ENCODE results near the gene MYO15A.

MYO15A gene

GRCh38 chr17:18156976-18157280 lies 48.4 kb downstream of the MYO15A start:
- H3K9me3 ChIP-seq (ENCODE audit: control insufficient read depth, low read length) = no peaks in the 10 kb centered on the region
- no peak overlapping the region for H3K4me3 ChIP-seq (ENCODE audit: low read length)
- H3K4me1 ChIP-seq (ENCODE audit: control insufficient read depth, insufficient read depth, low read length) = peaks cover 13% of the 10 kb centered on the region
- no peak overlapping the region for H3K9ac ChIP-seq (ENCODE audit: low read length)
- H3K27me3 ChIP-seq (ENCODE audit: control insufficient read depth, insufficient read depth, low read length) = no peaks in the 10 kb centered on the region
- H3K36me3 ChIP-seq (ENCODE audit: control insufficient read depth, insufficient read depth, low read length) = no peaks in the 10 kb centered on the region

GRCh38 chr17:18157354-18157985 lies 48.9 kb downstream of the MYO15A start:
- H3K4me1 ChIP-seq (ENCODE audit: control insufficient read depth, insufficient read depth, low read length) = peaks cover 13% of the 10 kb centered on the region
- H3K4me3 ChIP-seq (ENCODE audit: low read length) = no peak overlapping the region
- no peaks in the 10 kb centered on the region for H3K9me3 ChIP-seq (ENCODE audit: control insufficient read depth, low read length)
- no peaks in the 10 kb centered on the region for H3K27me3 ChIP-seq (ENCODE audit: control insufficient read depth, insufficient read depth, low read length)
- H3K36me3 ChIP-seq (ENCODE audit: control insufficient read depth, insufficient read depth, low read length) = no peaks in the 10 kb centered on the region
- no peak overlapping the region for H3K9ac ChIP-seq (ENCODE audit: low read length)

GRCh38 chr17:18158022-18158600 lies 49.6 kb downstream of the MYO15A start:
- Histone ChIP-seq H3K4me1 (ENCODE audit: control insufficient read depth, insufficient read depth, low read length) (peaks cover 13% of the 10 kb centered on the region), H3K27me3 (ENCODE audit: control insufficient read depth, insufficient read depth, low read length) (no peaks in the 10 kb centered on the region), H3K9me3 (ENCODE audit: control insufficient read depth, low read length) (no peaks in the 10 kb centered on the region), H3K9ac (ENCODE audit: low read length) (peak overlapping the region; percentile 26), H3K4me3 (ENCODE audit: low read length) (no peak overlapping the region), H3K36me3 (ENCODE audit: control insufficient read depth, insufficient read depth, low read length) (no peaks in the 10 kb centered on the region)

- Histone ChIP-seq H3K36me3 (ENCODE audit: control insufficient read depth, insufficient read depth, low read length) (no peaks in the 10 kb centered on the region), H3K9me3 (ENCODE audit: control insufficient read depth, low read length) (no peaks in the 10 kb centered on the region), H3K9ac (ENCODE audit: low read length) (no peak overlapping the region), H3K27me3 (ENCODE audit: control insufficient read depth, insufficient read depth, low read length) (no peaks in the 10 kb centered on the region), H3K4me1 (ENCODE audit: control insufficient read depth, insufficient read depth, low read length) (peaks cover 8% of the 10 kb centered on the region), H3K4me3 (ENCODE audit: low read length) (no peak overlapping the region)
These were observed 51.1 kb downstream of the MYO15A start for GRCh38 chr17:18159551-18160120.

- no peaks in the 10 kb centered on the region for H3K27me3 ChIP-seq (ENCODE audit: control insufficient read depth, insufficient read depth, low read length)
- H3K4me3 ChIP-seq (ENCODE audit: low read length) = no peak overlapping the region
- no peaks in the 10 kb centered on the region for H3K9me3 ChIP-seq (ENCODE audit: control insufficient read depth, low read length)
- H3K9ac ChIP-seq (ENCODE audit: low read length) = no peak overlapping the region
- H3K36me3 ChIP-seq (ENCODE audit: control insufficient read depth, insufficient read depth, low read length) = no peaks in the 10 kb centered on the region
- H3K4me1 ChIP-seq (ENCODE audit: control insufficient read depth, insufficient read depth, low read length) = peaks cover 8% of the 10 kb centered on the region
These were observed 51.7 kb downstream of the MYO15A start for GRCh38 chr17:18160128-18160856.

GRCh38 chr17:18161207-18162145 lies 52.9 kb downstream of the MYO15A start:
- Histone ChIP-seq H3K9ac (ENCODE audit: low read length) (no peak overlapping the region), H3K4me1 (ENCODE audit: control insufficient read depth, insufficient read depth, low read length) (peaks cover 8% of the 10 kb centered on the region), H3K9me3 (ENCODE audit: control insufficient read depth, low read length) (no peaks in the 10 kb centered on the region), H3K4me3 (ENCODE audit: low read length) (no peak overlapping the region), H3K36me3 (ENCODE audit: control insufficient read depth, insufficient read depth, low read length) (no peaks in the 10 kb centered on the region), H3K27me3 (ENCODE audit: control insufficient read depth, insufficient read depth, low read length) (no peaks in the 10 kb centered on the region)

- no peaks in the 10 kb centered on the region for H3K9me3 ChIP-seq (ENCODE audit: control insufficient read depth, low read length)
- H3K4me1 ChIP-seq (ENCODE audit: control insufficient read depth, insufficient read depth, low read length) = peaks cover 5% of the 10 kb centered on the region
- no peaks in the 10 kb centered on the region for H3K36me3 ChIP-seq (ENCODE audit: control insufficient read depth, insufficient read depth, low read length)
- no peaks in the 10 kb centered on the region for H3K27me3 ChIP-seq (ENCODE audit: control insufficient read depth, insufficient read depth, low read length)
- no peak overlapping the region for H3K9ac ChIP-seq (ENCODE audit: low read length)
- H3K4me3 ChIP-seq (ENCODE audit: low read length) = no peak overlapping the region
These were observed 55.0 kb downstream of the MYO15A start for GRCh38 chr17:18163547-18163946.

- H3K4me3 ChIP-seq (ENCODE audit: low read length) = no peak overlapping the region
- no peaks in the 10 kb centered on the region for H3K36me3 ChIP-seq (ENCODE audit: control insufficient read depth, insufficient read depth, low read length)
- no peaks in the 10 kb centered on the region for H3K9me3 ChIP-seq (ENCODE audit: control insufficient read depth, low read length)
- H3K27me3 ChIP-seq (ENCODE audit: control insufficient read depth, insufficient read depth, low read length) = no peaks in the 10 kb centered on the region
- no peak overlapping the region for H3K9ac ChIP-seq (ENCODE audit: low read length)
- no peaks in the 10 kb centered on the region for H3K4me1 ChIP-seq (ENCODE audit: control insufficient read depth, insufficient read depth, low read length)
These were observed 58.3 kb downstream of the MYO15A start for GRCh38 chr17:18166894-18167293.

- no peaks in the 10 kb centered on the region for H3K4me1 ChIP-seq (ENCODE audit: control insufficient read depth, insufficient read depth, low read length)
- H3K36me3 ChIP-seq (ENCODE audit: control insufficient read depth, insufficient read depth, low read length) = no peaks in the 10 kb centered on the region
- no peaks in the 10 kb centered on the region for H3K27me3 ChIP-seq (ENCODE audit: control insufficient read depth, insufficient read depth, low read length)
- H3K4me3 ChIP-seq (ENCODE audit: low read length) = no peak overlapping the region
- H3K9ac ChIP-seq (ENCODE audit: low read length) = no peak overlapping the region
- H3K9me3 ChIP-seq (ENCODE audit: control insufficient read depth, low read length) = no peaks in the 10 kb centered on the region
These were observed 58.9 kb downstream of the MYO15A start for GRCh38 chr17:18167421-18167820.

GRCh38 chr17:18172531-18173278 lies 64.1 kb downstream of the MYO15A start:
- H3K9me3 ChIP-seq (ENCODE audit: control insufficient read depth, low read length) = no peaks in the 10 kb centered on the region
- no peaks in the 10 kb centered on the region for H3K4me1 ChIP-seq (ENCODE audit: control insufficient read depth, insufficient read depth, low read length)
- no peak overlapping the region for H3K9ac ChIP-seq (ENCODE audit: low read length)
- H3K36me3 ChIP-seq (ENCODE audit: control insufficient read depth, insufficient read depth, low read length) = no peaks in the 10 kb centered on the region
- no peaks in the 10 kb centered on the region for H3K27me3 ChIP-seq (ENCODE audit: control insufficient read depth, insufficient read depth, low read length)
- no peak overlapping the region for H3K4me3 ChIP-seq (ENCODE audit: low read length)

GRCh38 chr17:18173740-18174139 lies 65.2 kb downstream of the MYO15A start:
- no peaks in the 10 kb centered on the region for H3K27me3 ChIP-seq (ENCODE audit: control insufficient read depth, insufficient read depth, low read length)
- H3K4me1 ChIP-seq (ENCODE audit: control insufficient read depth, insufficient read depth, low read length) = peaks cover 3% of the 10 kb centered on the region

More at GRCh38 chr17:18173740-18174139, 65.2 kb downstream of the MYO15A start:
- no peak overlapping the region for H3K4me3 ChIP-seq (ENCODE audit: low read length)
- no peak overlapping the region for H3K9ac ChIP-seq (ENCODE audit: low read length)
- H3K36me3 ChIP-seq (ENCODE audit: control insufficient read depth, insufficient read depth, low read length) = no peaks in the 10 kb centered on the region
- H3K9me3 ChIP-seq (ENCODE audit: control insufficient read depth, low read length) = no peaks in the 10 kb centered on the region
